Upper lobe of right lung (tissue), 1 donor: ENCODE data around the gene BFSP1. TPM values are rescaled to one million over a fixed set of nuclear protein-coding genes. Genes with fewer than 3 reads are reported as not detected.

Experiments
- ATAC-seq: fragments of 200-7000 bp; cut with Tn5 transposase; one replicate; pipeline ENCODE4 v1.9.1; 2020; ENCODE audit warnings: mild to moderate bottlenecking, moderate library complexity
- DNase-seq: peaks from one replicate; pipeline ENCODE4 v3.0.0-alpha.2; 2020
- H3K27ac ChIP-seq: fragments of 200-600 bp; one replicate; pipeline ENCODE4 v1.8.0; 2022
- H3K27me3 ChIP-seq: fragments of 200-600 bp; one replicate; pipeline ENCODE4 v1.8.0; 2022; ENCODE audit warnings: mild to moderate bottlenecking
- H3K36me3 ChIP-seq: fragments of 200-600 bp; one replicate; pipeline ENCODE4 v1.8.0; 2022
- H3K4me1 ChIP-seq: fragments of 200-600 bp; one replicate; pipeline ENCODE4 v1.8.0; 2022
- H3K4me3 ChIP-seq: fragments of 200-600 bp; one replicate; pipeline ENCODE4 v1.8.0; 2022; ENCODE audit warnings: mild to moderate bottlenecking
- H3K9me3 ChIP-seq: fragments of 200-600 bp; one replicate; pipeline ENCODE4 v1.8.0; 2022
- CTCF ChIP-seq: fragments of 200-600 bp; IDR thresholded peaks from one replicate; pipeline ENCODE4 v1.8.0; 2022; ENCODE audit warnings: antibody characterized with exemption
- intact Hi-C: fragments of 100-400 bp; cut with DNase I; formaldehyde crosslinking; loops from one replicate; pipeline ENCODE4 v1.11.0; 2022
- total RNA-seq: library from RNA; stranded (reverse); fragmentation: NEBNext Ultra II Directional; extraction: Animal tissue kit (Norgen Biotek cat#: 25700); gene quantifications from one replicate; pipeline ENCODE4 v1.2.1, GENCODE V29; 2021
- donor health status: DM: no; HTN: yes; CAD: no; lungs with severe emphysema.

The BFSP1 gene
- total RNA-seq, 1 donor from 2014 or later, result 2.7 TPM

GRCh38 chr20:17556837-17557674 lies 25.9 kb upstream of the BFSP1 start:
- no peaks in the 10 kb centered on the region for H3K9me3 ChIP-seq
- TF ChIP-seq CTCF, result no peak
- H3K27me3 ChIP-seq, result no peaks in the 10 kb centered on the region
- DNase-seq (peak; percentile 75), ATAC-seq (peak; percentile 53)
- peak overlapping the region; percentile 96 for H3K27ac ChIP-seq
- H3K4me1 ChIP-seq, result peaks cover 30% of the 10 kb centered on the region
- no peaks in the 10 kb centered on the region for H3K36me3 ChIP-seq
- H3K4me3 ChIP-seq, result no peak overlapping the region
- intact Hi-C loops, result no loop called here

- H3K9me3 ChIP-seq, result no peaks in the 10 kb centered on the region
- no peak overlapping the region for H3K27ac ChIP-seq
- DNase-seq, result no peak
- ATAC-seq, result no peak
- H3K4me1 ChIP-seq, result peaks cover 30% of the 10 kb centered on the region
- no peak overlapping the region for H3K4me3 ChIP-seq
- H3K27me3 ChIP-seq, result no peaks in the 10 kb centered on the region
- no peak for TF ChIP-seq CTCF
- intact Hi-C loops, result no loop called here
- no peaks in the 10 kb centered on the region for H3K36me3 ChIP-seq
These were observed 23.9 kb upstream of the BFSP1 start for GRCh38 chr20:17555106-17555505.

- no peak for ATAC-seq
- no peak for TF ChIP-seq CTCF
- intact Hi-C loops, result no loop called here
- Histone ChIP-seq H3K4me1 (peaks cover 11% of the 10 kb centered on the region), H3K36me3 (no peaks in the 10 kb centered on the region), H3K27me3 (no peaks in the 10 kb centered on the region), H3K9me3 (no peaks in the 10 kb centered on the region), H3K4me3 (no peak overlapping the region), H3K27ac (no peak overlapping the region)
- DNase-seq, result no peak
These were observed 18.0 kb upstream of the BFSP1 start for GRCh38 chr20:17549131-17549530.

GRCh38 chr20:17545127-17545526 lies 13.9 kb upstream of the BFSP1 start:
- ATAC-seq, result no peak
- DNase-seq, result no peak
- intact Hi-C loops, result no loop called here
- H3K27me3 ChIP-seq, result no peaks in the 10 kb centered on the region
- no peak overlapping the region for H3K27ac ChIP-seq
- no peak for TF ChIP-seq CTCF
- H3K9me3 ChIP-seq, result no peaks in the 10 kb centered on the region
- H3K4me3 ChIP-seq, result no peak overlapping the region
- H3K36me3 ChIP-seq, result no peaks in the 10 kb centered on the region
- H3K4me1 ChIP-seq, result peaks cover 22% of the 10 kb centered on the region

GRCh38 chr20:17543531-17544131 lies 12.5 kb upstream of the BFSP1 start:
- Histone ChIP-seq H3K4me3 (no peak overlapping the region), H3K36me3 (no peaks in the 10 kb centered on the region), H3K27me3 (no peaks in the 10 kb centered on the region), H3K27ac (peak overlapping the region; percentile 61), H3K9me3 (no peaks in the 10 kb centered on the region), H3K4me1 (peaks cover 22% of the 10 kb centered on the region)
- intact Hi-C loops, result no loop called here
- ATAC-seq (no peak), DNase-seq (no peak)
- TF ChIP-seq CTCF, result no peak
